ENCODE data around the gene PAEP. TPM values are rescaled to one million over a fixed set of nuclear protein-coding genes. Genes with fewer than 3 reads are reported as not detected.
A peak's percentile ranks its signal among the peaks of the same experiment; 100 is the strongest.
"Not testable (repeated sequence)": the region's sequence is repeated elsewhere in the genome, so short reads cannot be mapped to it uniquely, and the experiment has no call there.

PAEP gene
- total RNA-seq, 1 donor from 2014 or later = not detected

GRCh38 chr9:135524130-135524861 lies 37.3 kb upstream of the PAEP start:
- H3K4me1 ChIP-seq = no peaks in the 10 kb centered on the region
- TF ChIP-seq CTCF (IDR thresholded peaks at IDR 0.05) = no peak
- peak in 1 of 2 donors; percentile 38 for DNase-seq (ENCODE audit: low spot score in 2 of 2)
- no peaks in the 10 kb centered on the region for H3K36me3 ChIP-seq
- H3K27me3 ChIP-seq = no peaks in the 10 kb centered on the region
- no peak overlapping the region for H3K27ac ChIP-seq
- no peak overlapping the region for H3K4me3 ChIP-seq
- intact Hi-C loops (cut with DNase I) = no loop called here
- H3K9me3 ChIP-seq = no peaks in the 10 kb centered on the region

- no peaks in the 10 kb centered on the region for H3K36me3 ChIP-seq
- intact Hi-C loops (cut with DNase I) = no loop called here
- no peaks in the 10 kb centered on the region for H3K27me3 ChIP-seq
Observed at GRCh38 chr9:135525241-135526088, 36.1 kb upstream of the PAEP start.

GRCh38 chr9:135526089-135526729 lies 35.3 kb upstream of the PAEP start:
- Histone ChIP-seq H3K36me3 (no peaks in the 10 kb centered on the region), H3K4me3 (no peak overlapping the region), H3K27me3 (no peaks in the 10 kb centered on the region), H3K27ac (no peak overlapping the region), H3K9me3 (no peaks in the 10 kb centered on the region), H3K4me1 (no peaks in the 10 kb centered on the region)
- DNase-seq (ENCODE audit: low spot score in 2 of 2) = peak; percentile 0 to 34
- TF ChIP-seq CTCF (IDR thresholded peaks at IDR 0.05) = no peak
- intact Hi-C loops (cut with DNase I) = no loop called here

More at GRCh38 chr9:135525241-135526088, 36.1 kb upstream of the PAEP start:
- no peak for TF ChIP-seq CTCF (IDR thresholded peaks at IDR 0.05)
- Histone ChIP-seq H3K9me3 (no peaks in the 10 kb centered on the region), H3K4me1 (no peaks in the 10 kb centered on the region), H3K4me3 (no peak overlapping the region), H3K27ac (no peak overlapping the region)
- peak; percentile 3 to 45 for DNase-seq (ENCODE audit: low spot score in 2 of 2)

DNA sequence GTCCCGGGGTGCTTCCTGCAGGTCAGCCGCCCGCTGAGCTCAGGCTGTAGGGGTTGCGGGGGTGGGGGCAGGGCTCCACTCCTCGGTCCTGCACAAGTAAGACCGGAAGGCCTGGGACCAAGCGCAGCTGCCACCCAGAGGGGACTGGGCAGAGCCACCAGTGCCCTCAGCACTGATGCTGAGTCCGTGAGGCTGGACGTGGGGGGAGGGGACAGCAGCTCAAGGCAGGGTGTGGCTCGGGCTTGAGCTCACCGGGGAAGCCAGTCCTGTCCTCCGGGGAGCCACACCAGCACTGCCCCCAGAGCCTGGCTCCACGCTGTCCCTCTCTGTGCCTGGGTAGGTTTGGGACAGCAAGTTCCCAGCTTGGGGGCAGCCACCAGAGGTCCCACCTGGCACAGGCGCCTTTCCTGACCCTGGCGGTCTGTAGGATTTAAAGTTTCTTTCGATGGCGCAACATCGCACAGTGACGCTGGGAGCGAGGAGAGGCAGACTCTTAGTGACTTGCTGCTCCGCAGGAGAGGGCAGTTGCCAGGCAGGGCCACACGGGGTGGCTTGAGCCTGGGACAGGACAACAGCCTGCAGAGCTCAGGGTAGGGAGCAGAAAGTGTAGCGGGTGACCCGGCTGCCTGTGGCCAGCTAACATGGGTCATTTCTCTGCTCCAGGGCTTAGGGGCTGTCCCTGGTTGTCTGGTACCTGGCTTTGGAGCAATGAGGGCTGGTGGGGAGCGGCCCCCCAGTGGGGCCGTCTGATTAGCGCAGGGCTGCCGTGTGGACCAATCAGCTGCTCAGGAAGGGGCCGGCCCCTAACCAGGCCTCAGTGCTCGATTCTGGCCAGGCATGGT lies 34.6 kb upstream of the PAEP start:
- no peak overlapping the region for H3K4me3 ChIP-seq
- TF ChIP-seq CTCF (IDR thresholded peaks at IDR 0.05) = no peak
- peak; percentile 5 to 52 for DNase-seq (ENCODE audit: low spot score in 2 of 2)

DNA sequence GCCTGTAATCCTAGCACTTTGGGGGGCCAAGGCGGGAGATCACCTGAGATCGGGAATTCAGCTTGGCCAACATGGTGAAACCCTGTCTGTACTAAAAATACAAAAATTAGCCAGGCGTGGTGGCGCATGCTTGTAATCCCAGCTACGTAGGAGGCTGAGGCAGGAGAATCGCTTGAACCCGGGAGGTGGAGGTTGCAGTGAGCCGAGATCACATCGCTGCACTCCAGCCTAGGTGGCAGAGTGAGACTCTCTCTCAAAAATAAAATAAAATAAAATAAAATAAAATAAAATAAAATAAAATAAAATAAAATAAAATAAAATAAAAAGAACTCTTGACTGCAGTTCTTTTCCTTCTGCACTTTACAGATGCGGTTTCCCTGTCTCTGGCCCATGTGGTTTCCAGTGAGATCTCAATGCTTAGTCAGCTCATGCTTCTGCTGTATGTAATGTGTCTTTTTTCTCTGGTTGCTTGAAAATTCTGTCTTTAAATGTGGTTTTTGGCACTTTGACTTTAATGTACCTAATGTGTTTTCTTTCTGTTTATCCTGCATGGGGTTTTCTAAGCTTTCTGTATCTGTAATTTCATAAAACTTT lies 32.6 kb upstream of the PAEP start:
- H3K4me3 ChIP-seq; H3K27me3 ChIP-seq; H3K9me3 ChIP-seq; H3K27ac ChIP-seq; H3K36me3 ChIP-seq; H3K4me1 ChIP-seq; intact Hi-C loops (cut with DNase I); DNase-seq (ENCODE audit: low spot score in 2 of 2): not testable (repeated sequence)

More for the DNA sequence above, 34.6 kb upstream of the PAEP start:
- H3K27ac ChIP-seq = no peak overlapping the region
- no peaks in the 10 kb centered on the region for H3K4me1 ChIP-seq
- no peaks in the 10 kb centered on the region for H3K36me3 ChIP-seq
- intact Hi-C loops (cut with DNase I) = no loop called here
- H3K9me3 ChIP-seq = no peaks in the 10 kb centered on the region
- no peaks in the 10 kb centered on the region for H3K27me3 ChIP-seq

All from ascending aorta (tissue), 2 donors.